GM12801 (cell line): ENCODE results near the gene MVP.

Experiments
- CTCF ChIP-seq: IDR thresholded peaks from one replicate; pipeline ENCODE4 v1.5.1; 2011; ENCODE audit warnings: control low read depth; ENCODE audit not compliant: insufficient read length; ENCODE audit errors: extremely low read depth

Gene MVP

GRCh38 chr16:29789775-29790182 lies 30.5 kb upstream of the MVP start:
- TF ChIP-seq CTCF = no peak

GRCh38 chr16:29790183-29790948 lies 29.9 kb upstream of the MVP start, which contains the start of gene KIF22:
KIF22 (plus strand) TSS chr16:29790751; CDS start chr16:29790760, 9 bp downstream.
- TF ChIP-seq CTCF = no peak

- no peak for TF ChIP-seq CTCF
These were observed 29.1 kb upstream of the MVP start for GRCh38 chr16:29790949-29791844.

DNA sequence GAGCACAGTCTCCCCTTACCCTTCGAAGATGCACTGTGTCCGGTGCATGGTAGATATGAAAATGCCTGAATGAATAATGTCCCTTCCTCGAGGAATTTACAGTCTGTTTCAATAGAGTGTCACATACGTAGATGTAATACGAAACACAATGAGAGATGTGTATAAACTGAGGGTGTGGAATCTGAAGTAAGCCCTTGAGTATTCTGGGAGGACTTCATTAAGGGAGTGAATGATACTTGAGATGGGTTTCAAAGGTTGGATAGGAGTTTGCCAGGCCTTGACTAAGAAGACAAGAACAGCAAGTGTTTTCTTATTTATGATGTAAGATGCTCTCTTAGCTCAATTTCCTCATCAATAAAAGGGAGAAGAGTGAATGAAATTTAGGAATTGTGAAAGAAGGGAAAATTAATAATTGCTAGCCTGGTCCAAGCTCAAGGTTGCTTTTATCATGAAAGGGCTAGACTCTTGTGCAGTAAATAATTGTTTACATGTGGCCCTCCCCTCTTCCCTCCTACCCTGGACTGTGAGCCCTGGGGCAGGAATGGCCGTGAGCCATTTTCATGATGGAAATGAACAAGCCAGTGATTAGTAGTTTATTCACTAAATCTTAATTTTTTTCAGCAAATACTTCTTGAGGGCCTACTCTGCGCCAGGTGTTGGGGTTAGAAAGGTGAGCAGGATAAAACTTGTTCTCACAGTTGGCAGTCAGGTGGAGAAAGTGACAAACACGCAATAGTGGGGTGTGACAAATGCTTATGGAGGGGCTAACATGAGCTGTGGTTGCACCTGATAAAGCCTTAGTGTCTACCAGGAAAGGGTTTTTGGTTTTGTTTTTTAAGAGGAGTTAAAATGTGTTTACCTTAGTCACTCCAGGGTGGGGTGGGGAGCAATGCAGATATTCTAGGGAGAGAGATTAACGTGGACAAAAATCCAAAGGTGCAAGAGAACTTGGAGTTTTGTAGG lies 28.1 kb upstream of the MVP start:
- TF ChIP-seq CTCF = no peak

DNA sequence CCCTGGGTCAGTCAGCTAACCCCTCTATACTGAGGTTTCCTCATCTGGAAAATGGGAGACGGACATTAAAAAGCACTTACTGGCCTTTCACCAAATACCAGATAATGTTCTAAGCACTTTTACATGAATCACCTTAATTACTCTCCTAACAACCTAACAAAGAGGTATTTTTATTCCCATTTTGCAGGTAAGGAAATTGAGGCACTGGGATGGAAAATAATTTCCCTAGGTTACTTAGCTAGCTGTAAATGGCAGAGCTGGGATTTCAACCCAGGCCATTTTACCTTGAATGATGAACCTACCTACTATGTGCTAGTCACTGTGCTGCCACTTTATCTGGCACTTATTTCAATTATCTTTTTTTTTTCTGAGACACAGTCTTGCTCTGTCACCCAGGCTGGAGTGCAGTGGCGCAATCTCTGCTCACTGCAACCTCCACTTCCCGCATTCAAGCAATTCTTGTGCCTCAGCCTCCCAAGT lies 26.0 kb upstream of the MVP start:
- no peak for TF ChIP-seq CTCF

DNA sequence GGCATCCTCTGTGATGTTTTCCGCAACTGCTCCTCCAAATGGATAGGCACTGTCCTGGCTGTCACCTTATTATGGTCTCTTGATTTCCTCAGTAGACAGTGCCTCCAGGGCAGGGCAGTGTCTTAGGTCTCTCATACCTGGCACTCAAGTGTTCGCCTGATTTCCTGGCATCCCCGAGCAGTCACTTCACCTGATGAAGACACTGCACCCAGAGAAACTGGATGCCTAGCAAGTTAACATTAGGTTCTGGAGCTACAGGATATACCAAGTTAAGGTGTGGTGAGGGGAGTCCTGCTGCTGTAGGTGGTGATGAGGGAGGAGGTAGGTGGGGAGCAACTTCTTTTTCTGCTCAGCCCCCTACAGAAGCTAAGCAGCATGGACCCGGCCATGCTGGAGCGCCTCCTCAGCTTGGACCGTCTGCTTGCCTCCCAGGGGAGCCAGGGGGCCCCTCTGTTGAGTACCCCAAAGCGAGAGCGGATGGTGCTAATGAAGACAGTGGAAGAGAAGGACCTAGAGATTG lies 17.8 kb upstream of the MVP start:
- TF ChIP-seq CTCF = no peak
